GM18499 (cell line): ENCODE measurements around the gene CPNE4.
A peak's percentile ranks its signal among the peaks of the same experiment; 100 is the strongest.

Source experiments
- ATAC-seq: cut with Tn5 transposase; IDR thresholded peaks from one replicate; pipeline ENCODE4 v1.9.1; 2021; ENCODE audit warnings: moderate number of reproducible peaks; ENCODE audit not compliant: insufficient read depth, unreplicated experiment

CPNE4 gene

DNA sequence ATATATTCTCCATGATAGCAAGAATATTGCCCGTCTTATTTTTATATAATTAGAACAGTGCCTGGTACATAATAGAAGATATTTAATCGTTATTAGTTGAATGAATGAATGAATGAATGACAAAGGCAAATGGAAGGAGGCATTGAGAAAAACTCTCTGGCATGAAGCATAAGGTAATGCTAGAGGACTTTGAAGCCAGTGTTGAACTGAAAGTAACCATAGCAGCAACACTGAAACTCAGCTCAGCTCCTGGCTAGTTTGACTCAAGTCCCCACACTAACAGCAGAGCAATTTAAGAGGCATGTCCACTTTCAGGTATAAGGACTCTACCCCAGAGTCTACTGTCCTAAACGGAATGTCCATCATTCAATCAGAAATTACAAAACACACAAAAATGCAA is 227.0 kb downstream of the CPNE4 start:
- ATAC-seq: no peak

DNA sequence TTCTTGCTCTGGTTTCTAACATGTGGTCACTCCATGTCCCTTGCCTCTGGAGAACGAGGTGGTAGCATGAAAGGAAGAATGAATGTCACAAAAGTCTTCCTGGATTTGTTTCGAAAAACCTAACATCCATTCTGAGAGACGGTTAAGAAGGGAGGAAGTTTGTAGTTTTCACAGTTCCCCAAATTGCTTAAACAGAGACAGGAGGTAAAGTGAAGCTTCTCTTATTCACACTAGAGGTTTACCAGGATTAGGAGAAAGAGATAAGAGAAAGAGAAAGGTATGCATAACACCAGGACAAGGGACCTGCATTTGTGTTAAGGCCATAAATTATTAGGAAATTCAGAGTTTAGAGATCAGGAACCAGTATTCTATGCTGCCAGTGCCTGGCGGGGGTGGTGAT is 228.1 kb downstream of the CPNE4 start:
- no peak for ATAC-seq

GRCh38 chr3:131804565-131805133 is 230.2 kb downstream of the CPNE4 start:
- ATAC-seq: no peak

GRCh38 chr3:131803113-131803512 is 231.7 kb downstream of the CPNE4 start:
- no peak for ATAC-seq

DNA sequence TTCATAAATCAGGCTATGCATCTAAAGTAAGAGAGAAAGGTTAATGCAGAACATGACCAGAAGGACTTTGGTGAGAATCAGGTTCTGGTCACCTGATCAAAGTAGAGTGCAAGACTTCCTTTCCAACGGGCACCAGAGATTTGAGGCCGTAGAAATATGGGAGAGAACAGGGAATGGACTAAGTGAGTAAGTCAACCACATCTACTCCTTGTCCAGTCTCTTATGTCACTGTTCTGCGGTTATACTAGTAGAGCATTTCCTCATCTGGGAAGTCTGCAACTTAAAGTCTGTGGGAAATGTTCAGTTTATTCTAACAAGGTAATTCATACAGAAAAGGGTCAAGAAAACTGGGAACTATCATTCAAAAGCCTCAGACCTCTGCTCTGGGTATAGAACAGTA is 232.8 kb downstream of the CPNE4 start:
- ATAC-seq: no peak

DNA sequence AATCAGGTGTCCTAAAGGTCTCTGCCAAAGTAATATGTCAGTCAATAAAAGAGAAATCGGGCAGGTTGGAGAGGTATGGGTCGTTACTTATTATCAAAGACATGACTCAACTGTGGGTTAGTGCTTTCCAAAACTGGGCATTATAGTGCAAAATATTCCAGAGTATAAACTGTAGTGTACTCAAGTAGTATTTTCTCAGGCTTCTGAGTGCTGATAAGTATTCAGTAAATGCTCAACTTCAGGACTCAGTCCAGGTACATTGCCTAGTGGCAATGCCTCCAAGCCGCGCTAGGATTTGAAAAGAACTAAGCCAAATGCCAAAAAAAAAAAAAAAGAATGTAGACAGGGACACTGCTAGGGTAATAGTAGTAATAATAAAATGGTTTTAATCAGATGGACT is 233.2 kb downstream of the CPNE4 start:
- ATAC-seq: no peak

DNA sequence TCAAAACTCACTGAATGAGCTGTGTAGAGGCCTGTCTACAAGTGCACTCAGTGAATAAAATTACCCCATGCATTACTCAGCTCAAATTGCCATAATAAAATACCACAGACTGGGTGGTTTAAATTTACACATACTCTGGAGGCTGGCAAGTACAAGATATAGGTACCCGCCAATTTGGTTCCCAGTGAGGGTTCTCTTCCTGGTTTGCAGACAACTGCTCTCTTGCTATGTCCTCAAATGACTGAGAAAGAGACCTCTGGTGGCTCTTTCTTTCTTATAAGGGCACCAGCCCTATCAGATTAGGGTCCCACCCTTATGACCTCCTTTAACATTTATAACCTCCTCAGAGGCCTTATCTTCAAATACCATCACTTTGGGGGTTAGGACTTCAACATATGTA is 237.0 kb downstream of the CPNE4 start:
- ATAC-seq: no peak

DNA sequence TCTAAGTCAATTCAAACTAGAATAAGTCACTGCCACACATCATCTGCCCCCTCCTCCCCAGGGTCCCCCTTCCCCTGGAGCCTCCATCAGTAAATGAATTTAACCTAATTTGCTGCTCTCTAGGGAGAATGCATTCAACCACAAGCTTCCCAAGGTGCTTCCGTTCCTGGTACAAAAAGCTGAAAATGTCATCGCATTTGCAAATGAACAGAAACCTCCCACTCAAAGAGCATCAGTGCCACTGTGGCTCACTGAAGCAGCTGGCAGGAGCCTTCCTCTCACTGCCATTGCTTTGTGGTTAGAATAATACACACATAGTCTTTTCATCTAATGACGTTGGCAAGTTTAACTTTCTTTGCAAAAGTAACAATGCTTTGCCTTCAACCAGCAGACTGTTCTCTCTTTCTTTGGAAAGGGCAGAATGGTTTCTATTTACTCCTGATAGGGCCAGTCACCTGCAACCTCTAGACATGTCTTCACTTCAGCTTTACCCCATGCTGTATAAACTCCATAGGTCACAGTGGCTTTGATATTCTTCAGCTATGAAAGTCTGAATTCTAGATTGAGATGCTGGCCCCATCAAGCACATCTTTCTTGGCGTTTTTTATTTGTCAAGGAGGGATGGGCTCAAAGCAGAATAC is 238.1 kb downstream of the CPNE4 start:
- peak; percentile 60 for ATAC-seq

- peak; percentile 5 for ATAC-seq
These were observed 238.7 kb downstream of the CPNE4 start for GRCh38 chr3:131796111-131796510.

DNA sequence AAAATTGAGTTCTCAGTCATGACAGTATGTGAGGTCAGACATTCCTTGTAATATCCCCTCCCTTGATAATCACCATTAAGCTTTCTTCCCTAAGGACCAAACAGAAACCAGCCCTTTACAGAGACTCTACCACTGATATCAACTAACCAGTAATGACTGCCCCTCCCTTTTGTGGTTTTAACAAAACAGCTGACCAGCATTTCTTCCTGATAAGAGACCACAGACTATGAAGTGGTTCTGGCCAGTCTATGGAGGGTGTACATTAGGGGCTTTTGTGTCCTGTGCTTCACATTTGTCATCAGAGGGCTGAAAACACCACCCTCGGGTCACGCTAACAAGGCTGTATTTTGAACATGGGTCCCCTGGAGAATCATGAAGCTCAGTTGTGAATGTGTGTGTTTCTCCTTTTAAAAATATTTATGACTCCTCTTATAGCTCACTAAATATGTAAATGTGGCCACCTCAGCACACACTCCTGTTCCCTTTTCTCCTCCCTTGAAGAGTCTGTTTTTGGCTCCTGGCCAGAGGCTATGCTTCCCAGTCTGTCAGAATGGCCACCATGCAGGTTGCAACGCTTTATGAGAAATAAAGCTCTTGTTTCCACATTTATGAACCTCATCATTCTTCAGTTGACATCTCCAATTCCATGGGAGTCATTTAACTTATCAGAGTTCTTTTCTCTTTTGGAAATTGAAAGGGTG is 239.3 kb downstream of the CPNE4 start:
- ATAC-seq: no peak

DNA sequence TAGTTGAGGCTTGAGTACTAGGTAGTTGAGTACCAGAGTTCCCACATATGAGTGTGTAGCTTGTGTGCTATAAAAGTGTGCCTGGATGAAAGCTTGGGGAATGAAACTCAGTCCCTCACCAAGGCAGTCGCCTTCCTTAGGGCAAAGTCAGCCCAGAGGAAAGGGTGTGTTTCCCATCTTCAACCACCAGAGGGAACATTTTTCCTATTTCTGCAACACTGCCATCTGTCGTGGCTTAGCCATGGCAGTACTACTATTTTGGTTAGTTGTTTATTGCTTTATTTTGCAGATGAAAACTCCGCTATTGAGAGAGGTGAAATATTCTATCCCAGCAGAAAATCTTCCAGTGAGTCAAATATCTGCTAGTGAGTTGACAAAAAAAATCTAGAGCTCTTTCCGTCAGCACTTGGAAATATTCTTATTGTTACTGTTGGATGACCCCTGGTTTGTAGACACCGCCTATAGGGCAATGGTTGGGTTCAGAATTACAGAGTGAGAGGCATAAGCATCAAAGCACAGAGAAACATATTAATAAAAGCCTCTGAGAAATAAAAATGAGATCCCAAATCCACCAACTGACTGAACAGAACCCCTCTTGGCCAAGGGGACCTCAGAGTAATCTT is 239.9 kb downstream of the CPNE4 start:
- ATAC-seq: no peak

- no peak for ATAC-seq
These were observed 240.9 kb downstream of the CPNE4 start for GRCh38 chr3:131793870-131794269.

- ATAC-seq: no peak
These were observed 245.6 kb downstream of the CPNE4 start for GRCh38 chr3:131789188-131789587.

GRCh38 chr3:131786386-131786785 is 248.4 kb downstream of the CPNE4 start:
- ATAC-seq: peak; percentile 57

DNA sequence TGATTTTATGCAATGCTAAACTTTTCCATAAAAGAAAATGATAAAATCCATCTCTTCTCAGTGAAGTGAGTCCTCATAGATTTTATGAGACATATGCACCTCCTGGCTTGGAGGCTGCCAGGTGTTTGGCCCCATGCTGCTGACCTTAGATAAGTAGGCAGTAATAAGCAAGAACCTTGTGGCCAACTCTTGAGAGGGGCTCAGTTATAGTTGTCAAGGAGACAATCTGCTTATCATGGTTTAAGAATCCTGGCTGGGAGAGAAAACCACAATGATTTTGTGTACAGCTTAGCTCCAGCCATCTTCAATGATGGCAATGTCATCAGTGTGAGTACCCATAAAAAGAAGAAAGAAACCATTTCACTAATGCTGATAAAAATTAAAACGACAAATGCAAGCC is 252.1 kb downstream of the CPNE4 start:
- no peak for ATAC-seq

GRCh38 chr3:131778526-131778925 is 256.3 kb downstream of the CPNE4 start:
- ATAC-seq: no peak

DNA sequence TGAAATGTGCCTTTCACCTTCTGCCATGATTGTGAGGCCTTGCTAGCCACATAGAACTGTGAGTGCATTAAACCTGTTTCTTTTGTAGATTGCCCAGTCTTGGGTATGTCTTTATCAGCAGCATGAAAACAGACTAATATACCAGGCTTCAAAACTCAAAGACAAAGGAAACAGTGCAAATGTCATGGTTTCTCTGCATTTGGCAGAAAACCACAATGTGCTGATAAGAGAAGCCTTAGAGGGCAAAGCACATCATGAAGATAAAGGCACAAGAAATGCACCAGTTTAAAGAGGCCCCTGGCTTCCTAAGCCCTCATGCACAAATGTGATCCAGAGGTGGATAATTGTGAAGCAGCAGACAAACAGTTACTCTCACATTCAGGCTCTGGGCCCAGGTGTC is 259.2 kb downstream of the CPNE4 start:
- ATAC-seq: no peak

- ATAC-seq: no peak
These were observed 262.4 kb downstream of the CPNE4 start for GRCh38 chr3:131772269-131773026.

GRCh38 chr3:131762981-131763564 is 271.7 kb downstream of the CPNE4 start:
- no peak for ATAC-seq

DNA sequence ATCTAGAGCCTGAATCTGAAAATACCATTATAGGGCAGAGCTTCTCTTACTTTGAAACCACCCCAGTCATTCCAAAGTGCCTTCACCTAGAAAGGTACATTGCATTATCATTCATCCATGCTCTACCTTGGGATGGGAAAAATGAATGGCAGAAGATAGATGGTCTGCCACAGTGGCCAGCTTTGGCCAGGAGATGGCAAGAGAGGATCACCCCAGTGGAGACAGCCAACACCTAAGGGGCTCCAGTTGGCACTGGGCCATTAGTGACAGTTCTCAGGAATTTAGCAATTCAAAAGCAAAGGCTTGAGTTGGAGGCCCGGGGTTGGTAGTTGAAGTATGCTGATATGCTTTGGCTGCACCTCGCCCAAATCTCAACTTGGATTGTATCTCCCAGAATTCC is 278.4 kb downstream of the CPNE4 start:
- no peak for ATAC-seq
